Pancreas (tissue), 10 donors: ENCODE results near the gene FN3KRP. TPM values are rescaled to one million over a fixed set of nuclear protein-coding genes. Genes with fewer than 3 reads are reported as not detected.
A peak's percentile ranks its signal among the peaks of the same experiment; 100 is the strongest.

Source experiments
- ATAC-seq, 4 donors: fragments of 200-7000 bp; cut with Tn5 transposase; one replicate each; pipeline versions ENCODE4 v1.8.0 to v1.9.1; 2020; ENCODE audit warnings: mild to moderate bottlenecking in 4 of 4, moderate library complexity in 4 of 4
- DNase-seq, 6 donors: peaks; one replicate each; pipeline ENCODE4 v3.0.0-alpha.2; 2020
- FAIRE-seq: peaks from 2 replicates; lab custom pipeline; 2012; peaks lifted over from hg19 to GRCh38; lab: Jason Lieb, UNC
- H3K27ac ChIP-seq, 4 donors: fragments of 200-600 bp; sonication (generic); 1 replicate in 3 of 4; 2 replicates in 1 of 4; pipeline versions ENCODE4 v1.5.0 to v1.8.0; 2020
- H3K27me3 ChIP-seq, 4 donors: fragments of 200-600 bp; one replicate each; pipeline ENCODE4 v1.8.0; 2021
- H3K36me3 ChIP-seq, 3 donors: fragments of 200-600 bp; sonication (generic) in 1 of 3; one replicate each; pipeline versions ENCODE4 v1.5.0 to v1.8.0; 2020 to 2021
- H3K4me1 ChIP-seq, 3 donors: fragments of 200-600 bp; one replicate each; pipeline ENCODE4 v1.8.0; 2021
- H3K4me3 ChIP-seq, 4 donors: fragments of 200-600 bp; sonication (generic) in 2 of 4; one replicate each; pipeline versions ENCODE4 v1.5.0 to v1.8.0; 2020 to 2021
- H3K9me3 ChIP-seq, 4 donors: fragments of 200-600 bp; one replicate each; pipeline ENCODE4 v1.8.0; 2021
- WGBS, 2 donors: extraction: QIAGEN DNeasy Blood & Tissue Kit; methylation state at CpG; one replicate each; pipeline ENCODE4 v1.1.7; 2013; 5-methylcytosine and 5-hydroxymethylcytosine counted together
- intact Hi-C, 3 donors: fragments of 100-400 bp; cut with DNase I; formaldehyde crosslinking; loops; one replicate each; pipeline versions ENCODE4 v1.11.1 to v1.14.2; 2022
- polyA plus RNA-seq, 2 donors: library from polyadenylated mRNA; stranded (reverse); fragments of 200-250 nt; gene quantifications; one replicate each; pipeline ENCODE4 v1.2.3, GENCODE V29; 2013
- total RNA-seq, 6 donors: library from RNA; stranded (reverse); fragmentation: NEBNext Ultra II Directional in 4 of 6; extraction: Animal tissue kit (Norgen Biotek cat#: 25700) in 4 of 6; gene quantifications; one replicate each; pipeline versions ENCODE4 v1.2.1 to v1.2.4, GENCODE V29; 2021 to 2023
- TF ChIP-seq, protein P1 (sequence below), 4 donors: fragments of 200-600 bp; sonication (generic) in 3 of 4; IDR thresholded peaks; one replicate each; pipeline versions ENCODE4 v1.5.0 to v1.8.0; 2021; ENCODE audit warnings: antibody characterized with exemption in 4 of 4
- donor health status: healthy with polysubstance abuse.
- donor health status: DM: no; HTN: no; CAD: no; lungs with moderate emphysema.
- donor health status: DM: no; HTN: no; CAD: no.
- donor health status: control.
- donor health status: control.
- donor health status: Bipolar disorder and iron deficiency.
- donor health status: DM: yes; HTN: yes; CAD: no.
- donor health status: DM: no; HTN: no; CAD: no.
- donor health status: DM: no; HTN: no; CAD: no.
- donor health status: DM: yes; HTN: yes; CAD: no.

FN3KRP gene
- total and polyA plus RNA-seq, 8 donors = 9.3 to 23.1 (median 13.4) TPM

- DNase-seq (no peak), ATAC-seq (no peak)
Measured at GRCh38 chr17:82710499-82711232, 5.8 kb upstream of the FN3KRP start.

DNA sequence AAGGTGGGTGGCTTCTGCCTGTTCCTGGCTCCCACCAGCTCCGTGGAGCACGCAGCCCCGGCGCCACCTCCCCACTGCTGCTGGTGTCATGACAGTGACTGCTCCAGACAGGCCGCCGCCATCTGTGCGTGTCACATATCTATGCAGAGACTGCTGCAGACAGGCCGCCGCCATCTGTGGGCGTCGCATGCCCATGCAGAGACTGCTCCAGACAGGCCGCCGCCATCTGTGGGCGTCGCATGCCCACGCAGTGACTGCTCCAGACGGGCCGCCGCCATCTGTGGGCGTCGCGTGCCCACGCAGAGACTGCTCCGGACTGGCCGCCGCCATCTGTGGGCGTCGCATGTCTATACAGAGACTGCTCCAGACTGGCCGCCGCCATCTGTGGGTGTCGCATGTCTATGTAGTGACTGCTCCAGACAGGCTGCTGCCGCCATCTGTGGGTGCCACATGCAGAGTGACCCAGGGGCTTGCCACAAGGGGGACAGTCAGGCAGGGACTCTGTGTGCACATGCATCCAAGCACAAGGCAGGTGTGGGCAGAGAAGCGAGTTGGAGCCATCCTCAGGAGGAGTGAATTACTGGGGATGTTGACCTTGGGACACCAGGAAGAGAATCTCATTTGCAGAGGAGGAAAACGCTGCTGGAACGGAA is 3.3 kb upstream of the FN3KRP start:
- no peak for ATAC-seq
- TF ChIP-seq, protein P1, sequence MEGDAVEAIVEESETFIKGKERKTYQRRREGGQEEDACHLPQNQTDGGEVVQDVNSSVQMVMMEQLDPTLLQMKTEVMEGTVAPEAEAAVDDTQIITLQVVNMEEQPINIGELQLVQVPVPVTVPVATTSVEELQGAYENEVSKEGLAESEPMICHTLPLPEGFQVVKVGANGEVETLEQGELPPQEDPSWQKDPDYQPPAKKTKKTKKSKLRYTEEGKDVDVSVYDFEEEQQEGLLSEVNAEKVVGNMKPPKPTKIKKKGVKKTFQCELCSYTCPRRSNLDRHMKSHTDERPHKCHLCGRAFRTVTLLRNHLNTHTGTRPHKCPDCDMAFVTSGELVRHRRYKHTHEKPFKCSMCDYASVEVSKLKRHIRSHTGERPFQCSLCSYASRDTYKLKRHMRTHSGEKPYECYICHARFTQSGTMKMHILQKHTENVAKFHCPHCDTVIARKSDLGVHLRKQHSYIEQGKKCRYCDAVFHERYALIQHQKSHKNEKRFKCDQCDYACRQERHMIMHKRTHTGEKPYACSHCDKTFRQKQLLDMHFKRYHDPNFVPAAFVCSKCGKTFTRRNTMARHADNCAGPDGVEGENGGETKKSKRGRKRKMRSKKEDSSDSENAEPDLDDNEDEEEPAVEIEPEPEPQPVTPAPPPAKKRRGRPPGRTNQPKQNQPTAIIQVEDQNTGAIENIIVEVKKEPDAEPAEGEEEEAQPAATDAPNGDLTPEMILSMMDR (IDR thresholded peaks at IDR 0.05) = no peak

More at GRCh38 chr17:82710499-82711232, 5.8 kb upstream of the FN3KRP start:
- H3K9me3 ChIP-seq = no peaks in the 10 kb centered on the region
- intact Hi-C loops = no loop called here
- H3K27me3 ChIP-seq = no peaks in the 10 kb centered on the region
- H3K36me3 ChIP-seq = no peaks in the 10 kb centered on the region
- no peak overlapping the region for H3K4me3 ChIP-seq
- H3K27ac ChIP-seq = no peak overlapping the region
- FAIRE-seq = no peak
- TF ChIP-seq, protein P1 (IDR thresholded peaks at IDR 0.05) = no peak
- peaks cover 0 to 3% (median 0%) of the 10 kb centered on the region in 3 donors for H3K4me1 ChIP-seq
- 62 to 63% methylated on average over 29 of the region's 29 CpGs for WGBS, 2 donors

GRCh38 chr17:82718986-82719685 is 2.6 kb downstream of the FN3KRP start:
- H3K4me3 ChIP-seq = no peak overlapping the region
- no peak overlapping the region for H3K27ac ChIP-seq
- DNase-seq (peak in 1 of 6 donors; percentile 9), FAIRE-seq (no peak), ATAC-seq (no peak)
- H3K4me1 ChIP-seq = peaks cover 0 to 11% (median 9%) of the 10 kb centered on the region in 3 donors
- TF ChIP-seq, protein P1 (IDR thresholded peaks at IDR 0.05) = no peak
- WGBS, 2 donors = 91 to 93% methylated on average over 17 to 18 of the region's 18 CpGs
- no peaks in the 10 kb centered on the region for H3K27me3 ChIP-seq
- intact Hi-C loops = no loop called here
- H3K36me3 ChIP-seq = peaks cover 0 to 8% (median 0%) of the 10 kb centered on the region in 3 donors
- no peaks in the 10 kb centered on the region for H3K9me3 ChIP-seq

More for the DNA sequence above, 3.3 kb upstream of the FN3KRP start:
- peaks cover 0 to 11% (median 8%) of the 10 kb centered on the region in 3 donors for H3K4me1 ChIP-seq
- peak in 1 of 6 donors; percentile 73 for DNase-seq
- H3K27ac ChIP-seq = no peak overlapping the region
- H3K36me3 ChIP-seq = no peaks in the 10 kb centered on the region
- 89 to 92% methylated on average over 35 of the region's 35 CpGs for WGBS, 2 donors
- H3K27me3 ChIP-seq = no peaks in the 10 kb centered on the region
- H3K9me3 ChIP-seq = no peaks in the 10 kb centered on the region
- FAIRE-seq = no peak
- H3K4me3 ChIP-seq = no peak overlapping the region
- intact Hi-C loops = no loop called here

DNA sequence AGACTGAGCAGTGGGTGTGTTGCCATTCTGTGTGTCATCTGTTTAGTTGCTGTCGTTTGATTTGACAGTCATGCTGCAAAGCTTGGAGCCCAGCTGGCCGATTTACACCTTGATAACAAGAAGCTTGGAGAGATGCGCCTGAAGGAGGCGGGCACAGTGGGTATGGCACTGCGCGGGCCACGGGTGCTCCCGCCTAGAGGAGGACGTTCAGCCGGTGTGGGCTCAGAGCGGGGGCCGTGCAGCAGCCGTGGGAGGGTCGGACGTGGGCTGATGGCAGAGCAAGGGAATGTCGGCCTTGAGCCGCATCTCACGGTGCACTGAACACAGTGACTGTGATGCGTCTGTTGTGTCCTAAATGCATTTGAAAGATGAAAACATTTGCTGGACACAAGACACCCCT is 3.7 kb downstream of the FN3KRP start:
- ATAC-seq (no peak), FAIRE-seq (no peak), DNase-seq (peak in 1 of 6 donors; percentile 36)
- peaks cover 0 to 8% (median 0%) of the 10 kb centered on the region in 3 donors for H3K36me3 ChIP-seq
- no peaks in the 10 kb centered on the region for H3K27me3 ChIP-seq
- H3K4me3 ChIP-seq = no peak overlapping the region
- 93 to 95% methylated on average over 19 of the region's 19 CpGs for WGBS, 2 donors
- intact Hi-C loops = no loop called here
- no peaks in the 10 kb centered on the region for H3K9me3 ChIP-seq
- H3K27ac ChIP-seq = no peak overlapping the region
- H3K4me1 ChIP-seq = peaks cover 0 to 11% (median 9%) of the 10 kb centered on the region in 3 donors
- TF ChIP-seq, protein P1 (IDR thresholded peaks at IDR 0.05) = no peak
